Fibroblast of upper back skin (primary cell): ENCODE measurements around the gene LRRC45.
"Not testable (repeated sequence)": the region's sequence is repeated elsewhere in the genome, so short reads cannot be mapped to it uniquely, and the experiment has no call there.

Experiments
- DNase-seq: peaks from one replicate; pipeline ENCODE4 v3.0.0-alpha.2; 2013

Gene LRRC45

DNA sequence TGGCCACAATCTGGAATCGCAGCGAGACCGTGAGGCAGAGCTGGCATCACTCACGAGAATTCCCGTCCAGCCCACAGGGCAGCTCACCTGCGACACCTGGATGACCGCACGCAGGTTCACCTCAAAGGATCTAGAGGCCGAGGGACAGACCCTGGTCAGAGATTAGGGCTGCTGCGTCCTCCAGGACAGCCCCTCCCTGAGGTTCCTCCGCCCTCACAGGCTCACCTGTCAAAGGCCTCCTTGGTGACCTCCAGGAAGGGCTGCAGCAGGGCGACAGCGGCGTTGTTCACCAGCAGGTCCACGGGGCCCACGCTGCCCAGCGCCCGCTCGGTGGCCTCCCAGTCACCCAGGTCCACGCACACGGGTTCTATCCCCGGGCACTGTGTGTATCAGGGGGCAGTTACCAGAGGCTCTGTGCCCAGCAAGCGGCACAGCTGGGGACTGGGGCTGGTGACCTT is 13.6 kb downstream of the LRRC45 start:
- no peak for DNase-seq

GRCh38 chr17:82037092-82037888 is 14.2 kb downstream of the LRRC45 start, which contains the start of gene DCXR:
Gene DCXR (minus strand): TSS chr17:82037697. CDS start chr17:82037682, 15 bp downstream.
- peak; percentile 94 for DNase-seq

GRCh38 chr17:82037889-82038195 is 14.7 kb downstream of the LRRC45 start:
- DNase-seq: no peak

DNA sequence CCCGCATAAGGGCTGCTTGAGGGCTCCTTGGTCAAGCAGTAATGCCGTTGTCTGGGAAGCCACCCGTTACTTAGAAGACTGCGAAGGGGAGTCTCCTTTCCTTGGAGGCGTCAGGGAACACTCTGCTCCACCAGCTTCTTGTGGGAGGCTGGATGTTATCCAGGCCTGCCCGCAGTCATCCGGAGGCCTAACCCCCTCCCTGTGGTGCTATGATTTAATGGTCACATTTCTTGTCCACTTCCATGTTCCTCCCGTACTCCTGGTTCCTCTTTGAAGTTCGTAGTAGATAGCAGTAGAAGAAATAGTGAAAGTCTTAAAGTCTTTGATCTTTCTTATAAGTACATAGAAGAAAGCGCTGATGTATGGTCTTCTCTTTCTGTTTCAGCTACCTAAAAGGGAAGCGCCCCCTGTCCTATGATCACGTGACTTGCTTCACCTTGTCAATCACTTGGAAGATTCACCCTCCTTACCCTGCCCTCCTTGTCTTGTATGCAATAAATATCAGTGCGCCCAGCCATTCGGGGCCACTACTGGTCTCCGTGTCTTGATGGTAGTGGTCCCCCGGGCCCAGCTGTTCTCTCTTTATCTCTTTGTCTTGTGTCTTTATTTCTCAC is 15.8 kb downstream of the LRRC45 start:
- DNase-seq: not testable (repeated sequence)

DNA sequence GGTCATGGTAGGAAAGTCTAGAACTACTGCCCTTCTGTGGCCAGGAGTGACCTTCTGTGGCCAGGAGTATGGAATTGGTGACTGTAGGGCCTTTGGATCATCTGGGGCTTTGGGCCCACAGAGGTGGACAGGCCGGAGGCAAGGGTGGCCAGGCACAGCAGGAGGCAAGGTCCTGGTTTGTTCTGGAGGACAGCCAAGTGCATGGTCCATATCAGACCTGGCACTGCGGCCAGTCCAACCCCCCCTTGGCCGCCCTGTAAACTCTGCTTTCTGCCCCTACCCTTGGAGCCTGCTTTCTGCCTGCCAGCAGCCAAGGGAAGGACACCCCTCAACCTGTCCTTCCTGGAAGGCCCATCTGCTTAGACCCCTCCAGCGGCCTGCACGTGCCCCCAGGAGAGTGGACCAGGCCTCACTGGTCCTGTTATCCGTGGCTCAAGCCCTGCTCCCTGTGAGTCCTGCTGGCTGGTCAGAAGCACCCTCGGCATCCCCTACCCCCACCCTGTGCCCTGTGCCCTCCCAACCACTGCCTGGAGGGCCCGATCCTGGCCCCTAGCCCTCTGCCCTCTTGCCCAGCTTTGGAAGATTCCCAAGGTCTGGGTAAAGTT is 16.7 kb downstream of the LRRC45 start:
- DNase-seq: no peak

DNA sequence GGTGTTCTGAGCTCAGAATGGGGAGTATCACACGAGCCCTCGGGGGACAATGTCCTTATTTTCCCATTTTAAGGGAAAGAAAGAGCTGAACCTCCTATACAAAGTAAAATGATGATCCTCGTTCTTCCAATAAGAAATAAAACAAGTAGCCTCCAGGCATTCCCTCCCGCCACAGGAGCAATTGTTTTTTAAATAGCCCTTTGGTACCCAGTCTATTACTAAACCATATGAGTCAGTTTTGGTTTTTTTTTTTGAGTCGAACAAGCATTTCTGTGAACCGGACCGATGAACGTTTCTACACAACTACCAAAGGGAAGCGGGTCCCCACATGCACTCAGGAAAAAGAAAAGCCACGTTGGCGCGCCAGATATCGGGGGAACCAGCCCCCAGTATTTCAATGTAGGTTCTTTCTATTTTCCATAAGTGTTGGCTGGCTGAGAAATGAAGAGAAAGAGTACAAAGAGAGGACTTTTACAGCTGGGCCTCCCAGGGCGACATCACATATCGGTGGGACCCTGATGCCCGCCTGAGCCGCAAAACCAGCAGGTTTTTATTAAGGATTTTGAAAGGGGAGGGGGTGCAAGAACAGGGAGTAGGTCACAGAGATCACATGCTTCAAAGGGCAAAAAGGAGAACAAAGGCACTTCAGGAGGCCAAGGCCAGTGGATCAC is 18.2 kb downstream of the LRRC45 start:
- DNase-seq: no peak

GRCh38 chr17:82042649-82043048 is 19.5 kb downstream of the LRRC45 start:
- no peak for DNase-seq

DNA sequence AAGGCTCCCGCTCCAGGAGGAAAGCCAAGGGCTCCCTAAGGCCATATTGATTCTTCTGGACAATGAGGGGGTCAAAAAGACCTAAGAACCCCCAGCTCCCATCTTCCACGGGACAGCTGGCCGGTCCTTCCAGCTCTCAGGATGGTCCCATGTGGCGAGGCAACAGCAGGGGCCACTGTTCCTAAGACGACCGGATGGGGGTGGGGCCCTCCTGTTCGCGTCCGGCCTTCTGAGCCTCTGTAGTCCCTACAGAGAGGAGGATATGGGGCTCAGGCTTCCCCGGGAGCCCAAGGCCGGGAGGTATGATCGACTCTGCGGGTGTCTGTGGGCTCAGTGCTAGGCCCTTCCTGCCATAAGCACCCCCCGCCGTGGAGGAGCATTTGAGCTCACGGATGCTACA is 20.4 kb downstream of the LRRC45 start:
- DNase-seq: no peak

DNA sequence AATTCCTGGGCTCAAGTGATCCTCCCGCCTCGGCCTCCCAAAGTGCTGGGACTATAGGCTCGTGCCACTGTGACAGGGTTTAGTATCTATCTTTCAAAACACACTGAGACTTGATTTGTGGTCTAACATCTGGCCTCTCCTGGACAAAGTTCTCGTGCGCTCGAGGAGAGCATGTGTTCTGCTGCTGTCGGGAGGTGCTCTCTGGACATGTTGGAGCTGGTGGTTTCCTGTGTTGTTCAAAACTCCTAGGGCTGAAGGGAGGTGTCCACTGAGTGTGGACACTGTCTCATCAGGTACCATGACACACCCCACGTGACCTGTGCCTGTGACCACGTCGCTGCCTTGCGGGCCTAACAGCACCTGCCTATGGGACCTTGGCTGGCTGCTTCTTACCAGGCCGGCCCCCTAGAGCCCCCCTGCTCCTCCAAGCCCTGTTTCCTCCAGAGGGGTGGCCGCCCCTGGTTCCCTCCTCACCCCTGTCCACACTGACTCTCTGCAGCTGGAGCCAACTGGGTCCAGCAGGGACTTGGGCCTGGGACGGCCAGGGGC is 22.9 kb downstream of the LRRC45 start:
- DNase-seq: no peak

- DNase-seq: no peak
Observed at GRCh38 chr17:82046903-82047302, 23.8 kb downstream of the LRRC45 start.

DNA sequence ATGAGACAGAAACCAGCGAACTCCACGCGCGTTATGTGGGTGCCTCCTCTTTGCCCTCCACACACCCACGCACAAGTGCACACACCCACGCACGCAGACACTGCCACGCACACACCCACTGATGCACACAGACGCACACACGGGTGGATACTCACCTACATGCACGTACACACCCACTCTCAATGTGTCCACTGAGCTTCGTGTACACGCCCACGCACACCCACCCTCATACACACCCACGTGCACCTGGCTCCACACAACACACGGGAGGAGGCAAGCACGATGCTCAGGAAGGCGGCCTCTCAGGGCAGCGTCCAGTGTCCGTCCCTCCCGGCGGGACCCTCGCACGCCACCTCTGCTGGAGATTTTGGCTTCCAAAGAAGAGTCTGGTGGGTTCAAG is 24.3 kb downstream of the LRRC45 start:
- DNase-seq: no peak

DNA sequence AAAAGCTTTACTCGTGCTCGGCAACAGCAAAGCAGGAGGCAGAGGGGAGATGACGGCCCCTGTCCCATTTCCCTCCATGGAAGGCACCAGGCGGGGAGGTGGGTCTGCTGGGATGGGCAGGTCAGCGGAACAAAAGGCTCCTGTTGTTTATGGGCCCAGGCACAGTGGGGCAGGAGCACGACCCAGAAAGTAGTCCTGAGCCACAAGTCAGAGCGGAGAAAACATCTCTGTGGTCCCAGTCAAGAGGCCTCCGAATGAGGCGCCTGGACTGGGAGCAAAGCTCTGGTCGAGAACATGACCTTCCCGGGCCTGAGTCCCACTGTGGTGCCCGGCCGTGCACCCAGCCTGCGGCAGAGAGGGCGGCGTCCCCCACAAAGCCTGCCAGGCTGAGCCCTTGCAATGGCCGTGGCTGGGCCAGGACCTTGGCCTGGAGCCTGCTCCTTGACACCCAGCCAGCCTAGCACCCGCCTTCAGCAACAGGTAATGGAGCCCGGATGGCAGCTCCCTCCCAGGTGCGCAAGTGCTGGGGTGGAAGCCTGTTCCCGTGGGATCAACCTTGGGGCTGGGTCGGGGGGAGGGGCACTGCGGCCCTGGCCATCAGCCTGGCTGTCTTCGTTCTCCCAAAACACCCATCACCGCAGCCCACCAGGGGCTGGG is 24.9 kb downstream of the LRRC45 start:
- no peak for DNase-seq

DNA sequence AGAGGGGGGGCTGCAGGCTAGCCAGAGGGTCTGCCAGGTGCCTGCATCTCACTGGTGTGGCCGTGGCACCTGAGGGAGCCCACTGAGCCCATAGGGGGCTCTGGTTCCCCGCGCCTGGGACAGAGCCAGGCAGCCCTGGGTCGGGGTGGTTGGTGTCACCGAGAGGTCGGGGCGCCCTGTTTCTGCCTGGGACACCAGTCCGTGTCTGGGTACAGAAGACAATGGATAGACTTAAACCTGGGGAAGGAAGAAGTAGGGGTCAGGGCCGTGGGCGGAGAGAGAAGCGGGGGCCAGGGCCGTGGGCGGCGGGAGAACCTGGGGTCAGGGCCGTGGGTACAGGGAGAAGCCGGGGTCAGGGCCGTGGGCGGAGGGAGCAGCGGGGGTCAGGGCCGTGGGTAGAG is 25.5 kb downstream of the LRRC45 start:
- DNase-seq: no peak

DNA sequence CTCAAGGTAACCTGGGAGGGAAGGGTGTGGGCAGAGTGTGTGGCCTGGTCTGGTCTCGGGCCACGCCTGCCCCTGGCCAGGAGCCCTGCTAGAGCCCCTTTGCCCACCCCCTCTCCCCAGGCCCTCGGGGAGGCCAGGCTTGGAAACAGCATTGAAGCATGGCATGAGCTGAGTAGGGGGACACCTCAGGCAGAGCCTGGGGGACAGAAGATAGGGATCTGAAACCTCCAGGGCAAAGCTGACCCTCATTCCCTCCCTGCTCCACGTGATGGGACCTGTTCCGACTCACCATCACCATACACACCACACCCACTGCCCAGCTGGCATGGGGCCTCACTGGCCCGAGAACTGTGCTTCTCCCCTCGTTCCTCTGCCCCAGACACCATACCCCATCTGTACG is 26.0 kb downstream of the LRRC45 start:
- DNase-seq: no peak

DNA sequence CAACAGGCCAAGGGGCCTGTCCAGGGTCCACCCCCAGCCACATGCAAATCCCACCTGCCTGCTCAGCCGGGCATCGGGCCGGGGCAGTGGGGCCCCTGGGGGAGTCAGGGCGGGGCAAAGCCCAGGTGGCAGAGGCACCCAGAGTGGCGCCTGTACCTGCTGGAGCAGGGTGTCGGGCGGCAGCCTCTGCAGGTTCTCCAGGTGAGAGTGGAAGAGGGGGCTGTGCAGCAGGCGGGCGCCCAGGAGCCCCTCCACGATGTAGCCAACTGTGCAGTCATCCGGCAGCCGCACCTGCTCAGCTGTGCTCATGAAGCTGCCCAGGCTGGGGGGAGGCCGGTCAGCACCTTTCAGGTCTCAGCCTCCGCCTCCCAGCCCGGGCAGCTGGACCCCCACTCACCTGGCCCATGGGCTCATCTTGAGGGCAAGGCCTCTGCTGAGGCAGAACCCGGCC is 26.4 kb downstream of the LRRC45 start:
- no peak for DNase-seq

GRCh38 chr17:82050152-82050760 is 27.2 kb downstream of the LRRC45 start:
- no peak for DNase-seq

GRCh38 chr17:82050761-82051641 is 27.9 kb downstream of the LRRC45 start:
- DNase-seq: no peak

GRCh38 chr17:82051776-82052637 is 28.9 kb downstream of the LRRC45 start, which contains the start of the genes GPS1 and RFNG:
Gene GPS1 (plus strand): TSS chr17:82051898. CDS start chr17:82051932, 34 bp downstream.
Gene RFNG (minus strand): TSS chr17:82051811. CDS start chr17:82051766, 45 bp downstream.
- DNase-seq: peak; percentile 33

- DNase-seq: no peak
Observed at GRCh38 chr17:82052638-82053059, 29.5 kb downstream of the LRRC45 start.

- DNase-seq: no peak
Observed at GRCh38 chr17:82053130-82053529, 30.0 kb downstream of the LRRC45 start.
